Measurements from ENCODE around the gene IFNA13.
A peak's percentile ranks its signal among the peaks of the same experiment; 100 is the strongest.

IFNA13 gene

DNA sequence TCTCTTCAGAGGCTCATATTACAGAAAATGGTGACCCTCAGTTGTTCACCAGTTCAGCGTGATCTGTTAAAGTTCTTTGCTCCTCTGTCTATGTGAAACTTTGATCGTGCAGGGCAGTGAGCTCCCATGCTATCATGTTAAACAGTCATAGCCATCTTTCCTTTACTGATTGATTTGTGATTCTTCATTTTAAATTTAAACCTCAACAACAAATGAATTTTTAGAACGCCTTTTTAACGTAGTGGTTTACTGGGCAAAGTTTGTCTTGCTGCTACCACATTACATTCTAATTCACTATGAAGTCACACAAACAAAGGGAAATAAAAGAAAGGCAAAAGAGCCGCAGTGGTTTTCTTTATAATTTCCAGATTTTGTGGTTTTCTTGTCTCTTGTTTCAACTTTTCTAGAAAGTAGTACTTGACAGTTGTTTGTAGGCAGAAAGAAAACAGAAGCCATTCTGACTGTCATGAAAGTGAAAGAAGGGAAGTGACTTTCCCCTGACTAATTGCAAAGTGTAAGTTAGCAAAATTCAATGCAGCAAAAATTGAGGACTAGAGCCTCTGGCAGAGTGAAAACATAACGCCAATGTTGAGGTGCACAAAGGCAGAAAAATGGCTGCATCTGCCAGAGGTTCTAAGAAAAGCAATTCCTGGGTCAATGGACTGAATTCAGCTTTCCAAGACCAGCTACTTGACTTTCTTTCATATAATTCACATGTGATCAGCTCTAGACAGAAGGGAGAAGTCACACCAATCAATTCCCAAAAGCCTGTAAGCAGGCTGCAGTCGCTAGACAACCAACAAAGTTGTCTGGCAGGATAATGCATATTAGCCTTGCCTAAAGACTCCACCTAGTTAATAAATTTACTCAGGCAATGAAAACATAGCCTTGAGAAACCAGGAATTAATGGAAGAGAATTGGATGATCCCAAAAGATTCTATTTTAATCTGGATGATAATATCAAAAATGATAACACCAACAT, 10.1 kb downstream of the IFNA13 start:
- peak; percentile 39 for DNase-seq

DNA sequence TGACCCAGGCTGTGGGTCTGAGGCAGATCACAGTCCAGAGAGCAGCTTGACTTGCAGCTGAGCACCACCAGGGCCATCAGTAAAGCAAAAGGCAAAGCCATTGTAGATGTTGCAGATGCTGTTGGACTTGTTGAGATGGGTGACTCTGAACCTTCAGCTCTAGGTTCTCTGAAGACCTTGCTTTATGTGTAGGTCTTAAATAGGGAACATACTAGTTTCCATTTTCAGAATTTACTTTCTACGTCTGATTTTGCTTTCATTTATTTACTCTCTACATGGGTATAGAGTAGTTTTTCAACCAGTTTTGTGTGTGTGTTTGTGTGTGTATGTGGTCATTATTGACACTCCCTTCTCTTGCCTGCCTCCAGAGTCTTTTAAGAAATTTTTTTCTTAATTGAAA, 17.1 kb downstream of the IFNA13 start, which contains the start of gene IFNA6:
TSS of gene IFNA6 (minus strand) at position 101 of the 400 bp plus-strand sequence. CDS start at position 101, 0 bp downstream.
- no peak for DNase-seq

DNA sequence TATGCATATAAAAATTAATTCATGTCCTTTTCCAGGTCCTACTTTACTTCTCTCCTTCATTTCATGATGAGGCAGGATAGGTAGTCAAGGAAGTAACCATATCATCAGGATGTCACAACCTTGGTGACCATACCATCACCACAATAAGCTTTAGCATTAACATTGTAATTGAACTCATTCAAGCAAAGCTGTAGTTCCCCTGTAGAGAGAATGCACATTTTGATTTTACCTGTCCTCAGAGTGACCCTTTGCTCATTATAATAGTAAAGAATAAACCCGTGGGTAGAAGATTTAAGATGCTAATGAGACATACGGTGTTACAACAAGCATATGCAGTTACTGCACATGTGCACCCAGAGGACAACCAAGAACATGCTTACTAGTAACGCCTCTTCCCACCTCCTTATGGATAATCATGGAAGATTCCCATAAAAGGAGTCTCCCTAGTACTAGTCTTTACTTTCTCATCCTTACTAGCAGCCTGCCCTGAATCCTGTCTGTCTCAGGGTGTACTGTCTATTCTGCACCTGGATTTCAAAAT, 19.4 kb downstream of the IFNA13 start:
- DNase-seq = no peak

DNA sequence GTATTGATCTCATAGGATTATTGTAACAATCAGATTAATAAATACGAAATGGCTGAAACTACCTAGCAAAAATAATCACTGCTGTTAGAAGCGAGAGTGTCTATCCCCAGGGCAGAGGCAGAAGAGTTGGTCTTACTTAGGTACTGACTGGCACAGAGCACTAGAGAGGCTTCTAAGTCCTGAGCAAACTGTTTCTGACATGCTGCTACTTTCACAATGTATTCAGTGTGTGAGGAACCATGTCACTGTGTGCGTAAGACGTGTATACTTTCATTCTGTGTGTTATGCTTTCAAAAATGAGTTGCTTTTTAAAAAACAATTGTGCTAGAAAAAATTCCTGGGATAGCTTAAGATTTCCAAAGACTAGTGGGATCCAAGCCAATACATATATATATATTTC, 27.1 kb downstream of the IFNA13 start:
- no peak for DNase-seq

DNA sequence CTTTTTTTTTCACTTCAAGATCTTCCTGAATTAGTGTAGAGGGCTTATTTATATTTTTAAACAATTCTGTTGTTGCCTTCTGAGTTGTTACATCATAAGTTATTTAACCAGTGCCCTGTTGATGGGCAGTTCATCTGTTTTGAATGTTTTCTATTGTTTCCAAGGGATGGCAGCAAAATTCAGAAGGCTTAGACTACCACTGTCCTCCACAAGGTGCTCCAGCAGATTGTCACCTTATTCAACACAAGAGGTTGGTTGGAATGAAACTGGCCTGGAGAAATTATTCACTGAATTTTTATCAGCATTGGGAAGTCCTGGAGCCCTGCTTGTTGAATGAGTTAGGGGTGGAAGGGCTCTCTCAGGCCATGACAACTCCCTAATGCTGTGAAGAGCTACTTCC, 31.4 kb downstream of the IFNA13 start:
- DNase-seq = no peak

DNA sequence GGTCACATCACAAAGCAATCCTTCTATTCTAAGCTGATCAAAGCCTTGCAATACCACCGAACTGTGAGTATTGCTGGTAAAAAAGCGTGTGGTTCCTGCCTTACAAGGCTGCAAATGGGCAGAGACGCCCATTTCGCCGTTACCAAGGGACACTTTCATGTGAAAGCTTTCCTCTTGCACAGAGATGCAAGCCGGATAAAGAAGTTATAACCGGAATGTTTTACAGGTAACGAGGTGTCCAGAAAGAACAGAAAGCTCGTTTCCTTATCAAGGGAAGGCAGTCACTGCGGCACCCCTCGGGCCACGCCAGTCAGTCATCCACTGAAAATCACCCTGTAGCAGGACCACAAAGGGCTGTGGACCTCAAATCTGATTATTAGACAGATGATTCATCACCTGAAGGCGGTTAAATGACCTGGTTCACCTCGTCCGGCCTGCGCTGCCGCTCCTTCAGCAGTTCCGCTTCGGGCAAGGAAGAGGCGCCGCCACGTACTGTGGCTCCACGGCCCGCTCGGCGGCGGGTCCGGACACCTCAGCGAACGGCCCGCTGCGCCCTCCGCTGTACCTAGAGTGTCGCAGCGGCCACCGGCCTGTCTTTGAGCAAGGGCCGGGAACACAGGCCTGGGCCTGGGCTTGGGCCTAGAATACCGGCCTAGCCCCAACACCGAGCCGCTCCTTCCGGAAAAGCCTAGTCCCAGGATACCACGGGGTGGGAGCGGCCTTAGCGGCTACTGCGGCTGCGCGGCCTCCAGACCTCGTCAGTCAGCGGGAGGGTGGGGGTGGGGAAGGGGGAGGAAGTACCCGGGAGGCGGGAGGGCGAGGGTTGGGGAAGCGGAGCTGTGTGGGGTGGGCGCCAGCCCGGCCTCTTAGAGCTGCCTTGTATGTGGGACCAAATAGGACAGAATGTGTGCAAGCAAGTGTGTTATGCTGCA, 32.9 kb downstream of the IFNA13 start, which contains the start of gene KLHL9:
TSS of gene KLHL9 (minus strand) at position 704 of the 932 bp plus-strand sequence. CDS start at position 159, 545 bp downstream.
- peak; percentile 88 for DNase-seq

DNA sequence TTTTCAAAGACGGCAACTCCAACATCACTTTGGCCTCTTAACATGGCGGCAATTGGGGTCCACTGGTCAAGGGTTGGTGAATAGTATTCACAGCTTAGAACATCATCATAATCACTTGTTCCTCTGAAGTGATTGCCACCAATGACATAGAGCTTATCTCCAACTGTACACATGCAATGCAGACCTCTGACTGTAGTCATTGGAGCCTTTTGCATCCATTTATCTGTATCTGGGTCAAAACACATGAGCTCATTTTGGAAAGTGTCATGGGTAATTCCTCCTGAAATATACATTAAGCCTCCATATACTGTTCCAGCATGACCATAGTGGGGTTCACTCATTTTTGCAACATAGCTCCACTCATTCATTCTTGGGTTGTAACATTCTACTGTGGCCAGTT, 34.6 kb downstream of the IFNA13 start:
- DNase-seq = no peak

DNA sequence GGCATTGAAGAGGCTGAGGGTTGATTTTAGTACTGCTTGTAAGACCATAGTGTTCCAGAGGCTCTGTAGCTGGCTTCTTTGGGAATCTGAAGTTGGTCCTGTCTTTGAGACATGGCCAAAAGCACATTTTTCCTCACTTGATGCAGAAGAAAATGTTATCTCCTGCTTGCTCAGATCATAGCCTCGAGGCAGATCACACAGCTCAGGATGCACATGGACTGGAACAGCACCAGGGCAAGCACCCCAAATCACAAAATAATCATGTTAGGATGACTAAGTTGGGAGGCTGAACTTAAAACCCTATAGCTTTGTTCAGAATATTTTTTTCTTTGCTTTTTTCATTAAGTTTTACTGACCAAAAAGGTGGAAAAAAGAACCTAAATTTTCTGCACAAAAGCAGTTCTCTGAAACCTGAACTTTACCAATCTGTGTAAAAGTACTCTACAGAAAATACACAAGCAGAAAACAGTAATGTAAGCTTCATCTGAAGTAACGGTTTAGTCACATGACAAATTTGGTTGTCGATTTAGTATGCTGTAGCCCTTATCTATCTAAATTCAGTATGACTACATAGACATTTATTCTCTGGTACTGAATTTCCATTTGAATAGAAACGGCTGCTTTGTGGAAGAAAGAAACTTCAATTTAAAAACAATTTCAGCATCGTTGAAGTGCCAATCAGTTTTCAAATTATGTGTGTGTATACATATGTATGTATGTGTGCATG, 36.0 kb downstream of the IFNA13 start:
- no peak for DNase-seq

DNA sequence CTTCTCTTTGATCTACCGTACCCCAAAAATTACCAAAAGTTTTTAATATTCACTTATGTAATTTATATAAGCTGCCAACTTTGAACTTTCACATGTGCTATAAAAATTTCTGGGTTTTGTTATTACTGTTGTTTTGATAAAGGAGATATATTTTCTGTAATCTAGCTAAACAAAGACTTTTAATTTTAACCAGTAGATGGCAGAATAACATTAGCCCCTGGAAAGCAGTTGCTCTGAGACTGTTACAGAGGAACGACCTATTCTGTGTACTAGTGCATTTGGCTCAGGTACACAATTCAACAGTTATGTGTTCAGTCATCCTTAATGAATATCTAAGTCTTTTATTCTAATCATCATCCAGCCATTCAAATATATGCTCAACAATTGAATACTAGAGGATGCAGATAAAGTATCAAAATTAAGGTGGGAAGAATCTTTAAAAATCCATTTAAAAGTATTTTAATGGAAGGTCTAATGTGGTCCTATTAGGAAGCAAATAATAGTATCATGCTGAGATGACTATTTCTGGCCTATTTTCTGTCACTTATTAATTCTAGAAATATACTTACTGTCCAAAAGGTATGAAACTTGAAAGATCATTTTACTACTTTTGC, 41.2 kb downstream of the IFNA13 start:
- peak; percentile 75 for DNase-seq

DNA sequence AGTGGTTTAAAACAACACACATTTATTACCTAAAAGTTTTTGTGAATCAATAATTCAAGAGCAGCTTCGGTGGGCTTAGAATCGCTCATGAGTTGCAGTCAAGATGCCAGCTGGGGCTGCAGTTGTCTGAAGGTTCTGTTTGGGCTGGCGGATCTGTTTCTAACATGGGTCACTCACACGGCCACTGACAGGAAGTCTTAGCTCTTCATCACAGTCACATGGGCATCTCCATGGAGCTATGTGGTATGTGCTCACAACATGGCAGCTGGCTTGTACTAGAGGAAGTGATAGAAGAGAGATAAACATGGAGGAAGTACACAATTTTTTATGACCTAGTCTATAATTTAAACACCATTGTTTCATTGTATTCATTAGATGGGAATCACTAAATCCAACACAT, 43.8 kb downstream of the IFNA13 start:
- DNase-seq = no peak

DNA sequence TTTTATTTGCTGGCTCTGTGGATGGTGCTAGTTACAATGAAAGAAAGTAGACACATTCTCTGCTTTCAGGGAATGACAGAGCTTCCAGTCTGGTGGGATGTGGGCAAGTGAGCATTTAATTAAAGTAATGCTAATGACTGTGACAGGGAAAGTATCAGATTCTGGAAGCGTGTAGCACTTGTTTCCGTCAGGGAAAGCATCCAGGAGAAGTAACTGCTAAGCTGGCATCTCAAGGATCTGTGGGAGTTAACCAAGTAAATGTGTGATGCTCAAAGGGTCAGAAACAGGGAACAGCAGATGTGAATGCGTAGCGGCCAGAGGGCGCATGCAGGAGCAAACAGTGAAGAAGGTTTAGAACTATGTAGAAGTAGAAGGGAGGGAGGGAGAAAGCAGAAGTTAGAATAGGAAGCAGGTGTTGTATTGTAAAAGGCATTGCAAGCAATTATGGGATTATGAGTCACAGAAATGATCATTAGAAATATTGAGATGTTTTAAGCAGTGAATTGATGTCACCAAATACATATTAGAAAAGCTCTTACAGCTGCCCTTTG, 44.9 kb downstream of the IFNA13 start:
- no peak for DNase-seq

DNA sequence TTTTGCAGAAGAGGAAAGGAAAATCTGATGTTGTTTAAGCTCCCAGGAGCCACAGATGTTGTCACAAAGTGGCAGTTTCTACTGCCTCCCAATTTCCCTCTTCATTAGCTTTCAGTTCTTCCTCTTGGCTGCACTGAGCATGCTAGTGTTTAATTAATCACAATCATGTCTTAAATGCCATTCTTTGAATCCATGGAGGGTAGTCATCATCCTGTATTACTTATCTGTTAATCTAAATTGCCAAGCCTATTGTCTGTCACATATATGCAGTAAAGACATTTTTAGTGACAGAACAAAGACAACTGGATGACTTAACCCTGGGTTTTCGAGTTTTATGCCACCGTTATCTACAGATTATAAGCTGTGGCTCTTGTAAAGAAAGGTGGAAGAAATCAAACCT, 47.4 kb downstream of the IFNA13 start:
- no peak for DNase-seq

DNA sequence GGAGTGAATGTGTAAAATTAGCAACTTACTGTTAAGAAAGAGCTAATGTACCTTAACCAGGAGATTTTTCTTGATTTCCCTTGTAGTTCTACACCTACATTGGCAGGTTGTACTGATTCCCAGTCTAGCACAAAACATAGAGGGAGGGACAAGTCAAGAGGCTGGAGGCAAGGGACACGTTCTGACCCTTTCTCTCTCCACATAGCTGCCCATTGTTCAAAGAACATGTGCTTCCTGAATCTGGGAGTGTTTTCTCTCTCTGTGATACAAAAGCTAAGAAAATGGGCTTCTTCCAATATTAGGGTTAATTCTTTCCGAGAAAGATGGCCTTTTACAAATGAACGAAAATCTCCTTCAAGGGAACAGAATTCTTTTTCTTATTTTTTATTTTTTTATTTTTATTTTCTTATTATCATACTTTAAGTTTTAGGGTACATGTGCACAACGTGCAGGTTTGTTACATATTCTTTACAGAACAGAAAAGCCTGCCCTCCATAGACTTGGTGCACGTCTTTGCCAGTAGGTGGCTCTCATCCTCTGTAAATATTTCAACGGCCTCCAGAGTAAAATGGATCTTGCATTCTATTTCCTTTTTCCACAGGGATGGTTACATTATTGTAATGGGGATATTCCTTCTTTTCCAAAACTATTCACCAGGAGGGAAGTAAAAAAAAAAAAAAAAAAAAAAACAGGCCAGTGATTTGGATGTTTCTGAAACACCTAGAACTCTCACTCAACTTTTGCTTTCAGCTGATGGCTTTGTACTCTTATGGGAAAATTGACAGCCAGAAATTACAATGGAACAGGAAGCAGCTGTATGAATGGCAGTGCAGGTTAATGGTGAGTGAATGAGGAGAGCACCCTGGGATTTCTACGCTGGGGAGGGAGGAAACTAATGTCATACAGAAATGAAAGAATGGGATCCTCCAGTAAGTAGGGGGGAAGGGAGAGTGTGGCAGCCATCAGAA, 49.6 kb downstream of the IFNA13 start:
- peak; percentile 39 for DNase-seq
